Neural crest cell (in vitro differentiated cells): ENCODE results near the gene ZFAND3. TPM values are rescaled to one million over a fixed set of nuclear protein-coding genes. Genes with fewer than 3 reads are reported as not detected.

ENCODE experiments used
- DNase-seq: peaks from one replicate; pipeline ENCODE4 v3.0.0; 2021; ENCODE audit warnings: low read depth, mixed read lengths, low spot score
- H3K27ac Mint-ChIP-seq: one replicate; pipeline ENCODE4 v1.8.0; 2021; ENCODE audit warnings: mild to moderate bottlenecking, mixed read lengths; ENCODE audit not compliant: unreplicated experiment
- H3K27me3 Mint-ChIP-seq: 2 replicates; pipeline ENCODE4 v1.8.0; 2021; ENCODE audit warnings: low read depth, mild to moderate bottlenecking, mixed read lengths
- H3K36me3 Mint-ChIP-seq: 2 replicates; pipeline ENCODE4 v1.8.0; 2021; ENCODE audit warnings: low read depth, mild to moderate bottlenecking, mixed read lengths
- H3K4me1 Mint-ChIP-seq: 2 replicates; pipeline ENCODE4 v1.8.0; 2021; ENCODE audit warnings: mixed read lengths
- H3K4me3 Mint-ChIP-seq: one replicate; pipeline ENCODE4 v1.8.0; 2021; ENCODE audit warnings: mild to moderate bottlenecking, mixed read lengths
- H3K9me3 Mint-ChIP-seq: 2 replicates; pipeline ENCODE4 v1.8.0; 2021; ENCODE audit warnings: mixed read lengths
- CTCF ChIP-seq: fragments of 200-600 bp; sonication (generic); conservative IDR thresholded peaks from 2 replicates; pipeline ENCODE4 v1.5.0; 2021; ENCODE audit warnings: antibody characterized with exemption, mild to moderate bottlenecking
- total RNA-seq: library from RNA; stranded (reverse); gene quantifications from 2 replicates; pipeline ENCODE4 v1.2.1, GENCODE V29; 2021

The ZFAND3 gene
- total RNA-seq, 1 donor from 2014 or later = 65.9 TPM

GRCh38 chr6:38167598-38167997 is 348.1 kb downstream of the ZFAND3 start:
- peaks cover 20% of the 10 kb centered on the region for H3K4me1 Mint-ChIP-seq
- no peaks in the 10 kb centered on the region for H3K9me3 Mint-ChIP-seq
- no peak for DNase-seq
- H3K4me3 Mint-ChIP-seq = no peak overlapping the region
- no peak for TF ChIP-seq CTCF
- H3K27me3 Mint-ChIP-seq = no peaks in the 10 kb centered on the region
- H3K36me3 Mint-ChIP-seq = no peaks in the 10 kb centered on the region
- H3K27ac Mint-ChIP-seq = no peak overlapping the region

- Mint-ChIP-seq H3K4me1 (peaks cover 20% of the 10 kb centered on the region), H3K36me3 (no peaks in the 10 kb centered on the region), H3K27ac (no peak overlapping the region), H3K9me3 (no peaks in the 10 kb centered on the region), H3K27me3 (no peaks in the 10 kb centered on the region), H3K4me3 (no peak overlapping the region)
- no peak for DNase-seq
- no peak for TF ChIP-seq CTCF
Measured at GRCh38 chr6:38168126-38168525, 348.6 kb downstream of the ZFAND3 start.

- no peak overlapping the region for H3K27ac Mint-ChIP-seq
Measured at GRCh38 chr6:38168699-38169098, 349.2 kb downstream of the ZFAND3 start.

GRCh38 chr6:38169221-38169976 is 349.9 kb downstream of the ZFAND3 start:
- Mint-ChIP-seq H3K27me3 (no peaks in the 10 kb centered on the region), H3K4me3 (no peak overlapping the region), H3K9me3 (no peaks in the 10 kb centered on the region), H3K4me1 (peaks cover 20% of the 10 kb centered on the region), H3K36me3 (peaks cover 2% of the 10 kb centered on the region), H3K27ac (no peak overlapping the region)
- TF ChIP-seq CTCF = peak; percentile 38
- no peak for DNase-seq

More at GRCh38 chr6:38168699-38169098, 349.2 kb downstream of the ZFAND3 start:
- no peak for DNase-seq
- H3K27me3 Mint-ChIP-seq = no peaks in the 10 kb centered on the region
- peaks cover 20% of the 10 kb centered on the region for H3K4me1 Mint-ChIP-seq
- no peaks in the 10 kb centered on the region for H3K36me3 Mint-ChIP-seq
- H3K4me3 Mint-ChIP-seq = no peak overlapping the region
- TF ChIP-seq CTCF = no peak
- H3K9me3 Mint-ChIP-seq = no peaks in the 10 kb centered on the region

GRCh38 chr6:38169977-38170526 is 350.5 kb downstream of the ZFAND3 start:
- Mint-ChIP-seq H3K4me3 (no peak overlapping the region), H3K36me3 (peaks cover 2% of the 10 kb centered on the region), H3K9me3 (no peaks in the 10 kb centered on the region), H3K27me3 (no peaks in the 10 kb centered on the region), H3K27ac (peak overlapping the region; percentile 81), H3K4me1 (peaks cover 20% of the 10 kb centered on the region)
- no peak for TF ChIP-seq CTCF
- DNase-seq = no peak
